SH-SY5Y (cell line): ENCODE data around the gene DAGLA.

Source experiments
- GATA2 ChIP-seq: IDR thresholded peaks from 2 replicates; pipeline ENCODE4 v1.6.1; 2011; ENCODE audit warnings: mild to moderate bottlenecking, low read depth, low read length
- GATA3 ChIP-seq: IDR thresholded peaks from 2 replicates; pipeline ENCODE4 v1.6.1; 2011; ENCODE audit warnings: low read depth, mild to moderate bottlenecking, low read length, moderate library complexity

GRCh38 chr11:61716478-61717285 is 36.5 kb downstream of the DAGLA start:
- no peak for TF ChIP-seq GATA2
- TF ChIP-seq GATA3 = no peak
